NB4 (cell line): ENCODE results near the gene THSD7B.
"Not testable (repeated sequence)": the region's sequence is repeated elsewhere in the genome, so short reads cannot be mapped to it uniquely, and the experiment has no call there.

ENCODE experiments used
- DNase-seq: peaks from one replicate; pipeline ENCODE4 v3.0.0; 2010; ENCODE audit warnings: low read depth
- H3K4me3 ChIP-seq: one replicate; pipeline ENCODE4 v1.5.1; 2011; ENCODE audit warnings: mild to moderate bottlenecking, low read depth, low read length, moderate library complexity
- CTCF ChIP-seq: IDR thresholded peaks from one replicate; pipeline ENCODE4 v1.5.1; 2012; ENCODE audit warnings: low read depth, low read length
- MAX ChIP-seq: IDR thresholded peaks from 2 replicates; pipeline ENCODE4 v1.6.1; 2011; ENCODE audit warnings: low read depth, low read length
- MYC ChIP-seq: IDR thresholded peaks from 2 replicates; pipeline ENCODE4 v1.6.1; 2011; ENCODE audit warnings: low read depth, low read length
- POLR2A ChIP-seq: IDR thresholded peaks from 2 replicates; pipeline ENCODE4 v1.6.1; 2011; ENCODE audit warnings: mild to moderate bottlenecking; ENCODE audit not compliant: insufficient read length; ENCODE audit errors: extremely low read depth

THSD7B gene

GRCh38 chr2:137525132-137525531, 759.8 kb downstream of the THSD7B start:
- H3K4me3 ChIP-seq = no peak overlapping the region
- TF ChIP-seq MYC (no peak), CTCF (no peak), MAX (no peak), POLR2A (no peak)
- DNase-seq = no peak

GRCh38 chr2:137525641-137526190, 760.4 kb downstream of the THSD7B start:
- TF ChIP-seq MYC (no peak), POLR2A (no peak), CTCF (no peak), MAX (no peak)
- H3K4me3 ChIP-seq = no peak overlapping the region
- DNase-seq = no peak

GRCh38 chr2:137535897-137536296, 770.6 kb downstream of the THSD7B start:
- H3K4me3 ChIP-seq = no peak overlapping the region
- no peak for TF ChIP-seq POLR2A
- TF ChIP-seq MYC = no peak
- DNase-seq = no peak

- TF ChIP-seq MYC (no peak), POLR2A (no peak), CTCF (no peak), MAX (no peak)
- no peak for DNase-seq
- H3K4me3 ChIP-seq = no peak overlapping the region
Observed at GRCh38 chr2:137539336-137539735, 774.0 kb downstream of the THSD7B start.

- DNase-seq = no peak
- TF ChIP-seq MAX (no peak), POLR2A (no peak), CTCF (no peak), MYC (no peak)
- H3K4me3 ChIP-seq = no peak overlapping the region
Observed at GRCh38 chr2:137547842-137548241, 782.5 kb downstream of the THSD7B start.

GRCh38 chr2:137566387-137566786, 801.0 kb downstream of the THSD7B start:
- no peak for TF ChIP-seq MAX
- H3K4me3 ChIP-seq = no peak overlapping the region
- DNase-seq = no peak

- no peak overlapping the region for H3K4me3 ChIP-seq
- TF ChIP-seq MYC (no peak), MAX (no peak), POLR2A (no peak), CTCF (no peak)
- DNase-seq = no peak
Observed at GRCh38 chr2:137570484-137570883, 805.1 kb downstream of the THSD7B start.

GRCh38 chr2:137587834-137588233, 822.5 kb downstream of the THSD7B start:
- not testable (repeated sequence) for DNase-seq, H3K4me3 ChIP-seq

- not testable (repeated sequence) for DNase-seq, H3K4me3 ChIP-seq
Observed at GRCh38 chr2:137588578-137588977, 823.2 kb downstream of the THSD7B start.
